Keratinocyte (primary cell): ENCODE measurements around the gene LUM. TPM values are rescaled to one million over a fixed set of nuclear protein-coding genes. Genes with fewer than 3 reads are reported as not detected.

Source experiments
- DNase-seq: peaks from one replicate; pipeline ENCODE4 v3.0.0-alpha.2; 2011; ENCODE audit warnings: low read depth, missing footprints, low spot score
- FAIRE-seq: peaks from 2 replicates; lab custom pipeline; 2011; peaks lifted over from hg19 to GRCh38; lab: Jason Lieb, UNC
- H2AFZ ChIP-seq: 2 replicates; pipeline ENCODE4 v1.6.0; 2012; ENCODE audit warnings: low read length, control low read depth, inconsistent platforms; ENCODE audit not compliant: control insufficient read depth
- H3K27ac ChIP-seq: 2 replicates; pipeline ENCODE4 v1.5.1; 2011; ENCODE audit warnings: low read length; ENCODE audit not compliant: control insufficient read depth, insufficient read depth
- H3K27me3 ChIP-seq: 3 replicates; pipeline ENCODE4 v1.6.0; 2011; ENCODE audit warnings: low read length; ENCODE audit not compliant: control insufficient read depth, insufficient read depth; ENCODE audit errors: extremely low read depth
- H3K36me3 ChIP-seq, 2 experiments: 2 replicates in 1 of 2; 3 replicates in 1 of 2; pipeline ENCODE4 v1.5.1; 2011; ENCODE audit warnings: low read length in 2 of 2, mild to moderate bottlenecking in 1 of 2; ENCODE audit not compliant: control insufficient read depth in 2 of 2, insufficient read depth in 2 of 2; ENCODE audit errors: extremely low read depth in 1 of 2
- H3K4me1 ChIP-seq: 3 replicates; pipeline ENCODE4 v1.5.1; 2011; ENCODE audit warnings: low read length; ENCODE audit not compliant: control insufficient read depth, insufficient read depth; ENCODE audit errors: extremely low read depth
- H3K4me2 ChIP-seq: 3 replicates; pipeline ENCODE4 v1.6.0; 2011; ENCODE audit warnings: low read depth, low read length; ENCODE audit not compliant: control insufficient read depth, insufficient read depth; ENCODE audit errors: extremely low read depth
- H3K4me3 ChIP-seq, 3 experiments: fragments of 200-600 bp in 1 of 3; sonication (generic) in 1 of 3; 2 replicates in 2 of 3; 3 replicates in 1 of 3; pipeline ENCODE4 v1.5.1; 2011 to 2016; ENCODE audit warnings: low read length in 3 of 3, mild to moderate bottlenecking in 3 of 3, control low read depth in 2 of 3, inconsistent platforms in 1 of 3, low read depth in 1 of 3, mixed read lengths in 1 of 3, mixed run types in 1 of 3, moderate library complexity in 1 of 3; ENCODE audit not compliant: control insufficient read depth in 2 of 3, insufficient read depth in 2 of 3; ENCODE audit errors: extremely low read depth in 1 of 3
- H3K79me2 ChIP-seq: 2 replicates; pipeline ENCODE4 v1.6.0; 2012; ENCODE audit warnings: low read length; ENCODE audit not compliant: control insufficient read depth, insufficient read depth
- H3K9ac ChIP-seq: 3 replicates; pipeline ENCODE4 v1.6.0; 2011; ENCODE audit warnings: low read length; ENCODE audit not compliant: control insufficient read depth, insufficient read depth; ENCODE audit errors: extremely low read depth
- H3K9me1 ChIP-seq: 3 replicates; pipeline ENCODE4 v1.6.0; 2011; ENCODE audit warnings: low read length; ENCODE audit not compliant: control insufficient read depth, insufficient read depth; ENCODE audit errors: extremely low read depth
- H3K9me3 ChIP-seq: 2 replicates; pipeline ENCODE4 v1.5.1; 2012; ENCODE audit warnings: low read depth, low read length; ENCODE audit not compliant: control insufficient read depth
- H4K20me1 ChIP-seq: 3 replicates; pipeline ENCODE4 v1.6.0; 2011; ENCODE audit warnings: low read length; ENCODE audit not compliant: control insufficient read depth, insufficient read depth; ENCODE audit errors: extremely low read depth
- CTCF ChIP-seq, 3 experiments: IDR thresholded peaks in 1 of 3; conservative IDR thresholded peaks in 1 of 3; optimal IDR thresholded peaks in 1 of 3; 2 replicates in 2 of 3; 3 replicates in 1 of 3; pipeline versions ENCODE3 to v1.5.1; 2011; ENCODE audit warnings: low read length in 3 of 3, mild to moderate bottlenecking in 3 of 3, moderate library complexity in 2 of 3, control low read depth in 1 of 3, inconsistent platforms in 1 of 3; ENCODE audit not compliant: insufficient read depth in 2 of 3; ENCODE audit errors: extremely low read depth in 1 of 3
- EZH2 ChIP-seq: IDR thresholded peaks from one replicate; pipeline ENCODE4 v1.6.1; 2012; ENCODE audit warnings: inconsistent platforms, mild to moderate bottlenecking, low read length, moderate library complexity
- dilution Hi-C: fragments of 300-500 bp; cut with MboI; formaldehyde crosslinking; loops from one replicate; pipeline ENCODE4 v1.7.0; 2020; ENCODE audit warnings: low sequenced_read_pairs; ENCODE audit not compliant: extremely low pct_ligation_motif_present
- polyA plus RNA-seq, 5 experiments: library from polyadenylated mRNA; depleted of rRNA in 3 of 5; stranded (reverse) in 3 of 5; stranded (forward) in 1 of 5; unstranded in 1 of 5; fragments of >200 nt; gene quantifications; 1 replicate in 1 of 5; 2 replicates in 3 of 5; 3 replicates in 1 of 5; pipeline versions ENCODE4 v1.2.1 to v1.2.3, GENCODE V29; 2011 to 2012; ENCODE audit warnings: missing spikeins in 2 of 5, low read depth in 1 of 5, low replicate concordance in 1 of 5

LUM gene
- polyA plus RNA-seq, 1 donor (not counting 4 experiments of a cell fraction or from before 2014, with no cell fraction given) = 0.37 TPM

GRCh38 chr12:91072931-91073330, 38.4 kb downstream of the LUM start:
- no peak overlapping the region for H3K4me3 ChIP-seq
- TF ChIP-seq CTCF (optimal IDR thresholded peaks at IDR 0.05 in 1 of 3, IDR thresholded peaks at IDR 0.05 in 1 of 3, conservative IDR thresholded peaks at IDR 0.05 in 1 of 3; ENCODE audit: extremely low read depth in 1 of 3, insufficient read depth in 2 of 3, low read length in 3 of 3) (no peak), EZH2 (no peak)
- H3K79me2 ChIP-seq = no peaks in the 10 kb centered on the region
- no peak for FAIRE-seq
- no peak overlapping the region for H3K27ac ChIP-seq
- no peak overlapping the region for H3K9ac ChIP-seq
- no peaks in the 10 kb centered on the region for H3K9me3 ChIP-seq
- H4K20me1 ChIP-seq = no peaks in the 10 kb centered on the region
- H2AFZ ChIP-seq = no peak overlapping the region
- H3K4me2 ChIP-seq = no peak overlapping the region
- H3K9me1 ChIP-seq = no peaks in the 10 kb centered on the region
- no peaks in the 10 kb centered on the region for H3K36me3 ChIP-seq
- dilution Hi-C loops = no loop called here
- no peak for DNase-seq
- no peaks in the 10 kb centered on the region for H3K4me1 ChIP-seq
- no peaks in the 10 kb centered on the region for H3K27me3 ChIP-seq

- no peak overlapping the region for H2AFZ ChIP-seq
- no peak for FAIRE-seq
These were observed 40.4 kb downstream of the LUM start for GRCh38 chr12:91070936-91071335.

More at GRCh38 chr12:91070936-91071335, 40.4 kb downstream of the LUM start:
- Histone ChIP-seq H3K9me1 (no peaks in the 10 kb centered on the region), H3K4me1 (no peaks in the 10 kb centered on the region), H3K9me3 (no peaks in the 10 kb centered on the region), H4K20me1 (no peaks in the 10 kb centered on the region), H3K9ac (no peak overlapping the region), H3K27ac (no peak overlapping the region), H3K4me2 (no peak overlapping the region), H3K4me3 (no peak overlapping the region), H3K27me3 (no peaks in the 10 kb centered on the region), H3K36me3 (no peaks in the 10 kb centered on the region), H3K79me2 (no peaks in the 10 kb centered on the region)
- dilution Hi-C loops = no loop called here
- DNase-seq = no peak
- TF ChIP-seq CTCF (optimal IDR thresholded peaks at IDR 0.05 in 1 of 3, IDR thresholded peaks at IDR 0.05 in 1 of 3, conservative IDR thresholded peaks at IDR 0.05 in 1 of 3; ENCODE audit: extremely low read depth in 1 of 3, insufficient read depth in 2 of 3, low read length in 3 of 3) (no peak), EZH2 (no peak)
